22Rv1 (cell line): Measurements from ENCODE around the gene WNT7A.

Source experiments
- H3K27ac ChIP-seq: fragments of 450-650 bp; 2 replicates; pipeline ENCODE4 v1.5.1; 2017
- CTCF ChIP-seq: fragments of 450-650 bp; IDR thresholded peaks from 2 replicates; pipeline ENCODE4 v1.5.1; 2017; ENCODE audit warnings: mild to moderate bottlenecking
- ZFX ChIP-seq: fragments of 450-650 bp; IDR thresholded peaks from 2 replicates; pipeline ENCODE4 v1.6.1; 2017; ENCODE audit warnings: antibody characterized with exemption, borderline replicate concordance

WNT7A gene

GRCh38 chr3:13838421-13838820 lies 41.5 kb downstream of the WNT7A start:
- H3K27ac ChIP-seq = no peak overlapping the region
- no peak for TF ChIP-seq ZFX
- TF ChIP-seq CTCF = no peak

DNA sequence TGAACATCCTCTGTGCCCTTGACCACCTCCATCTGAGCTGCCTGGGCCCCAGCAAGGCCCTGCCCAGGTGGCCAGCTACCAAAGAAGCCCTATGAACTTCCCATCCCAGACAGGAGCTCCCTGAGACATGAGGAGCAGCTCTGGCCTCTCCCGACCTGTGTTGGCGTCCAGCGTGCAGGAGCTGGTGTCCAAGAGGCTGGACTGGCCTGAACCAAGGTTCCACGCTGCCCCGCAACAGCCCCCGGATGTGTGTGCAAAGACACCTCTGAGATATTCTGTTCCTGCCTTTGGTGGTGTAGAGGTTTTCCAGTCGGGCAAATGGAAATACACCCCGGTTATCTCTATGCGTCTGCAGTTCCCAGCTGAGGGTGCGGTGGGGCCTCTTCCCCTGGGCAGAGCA lies 42.1 kb downstream of the WNT7A start:
- H3K27ac ChIP-seq = no peak overlapping the region

DNA sequence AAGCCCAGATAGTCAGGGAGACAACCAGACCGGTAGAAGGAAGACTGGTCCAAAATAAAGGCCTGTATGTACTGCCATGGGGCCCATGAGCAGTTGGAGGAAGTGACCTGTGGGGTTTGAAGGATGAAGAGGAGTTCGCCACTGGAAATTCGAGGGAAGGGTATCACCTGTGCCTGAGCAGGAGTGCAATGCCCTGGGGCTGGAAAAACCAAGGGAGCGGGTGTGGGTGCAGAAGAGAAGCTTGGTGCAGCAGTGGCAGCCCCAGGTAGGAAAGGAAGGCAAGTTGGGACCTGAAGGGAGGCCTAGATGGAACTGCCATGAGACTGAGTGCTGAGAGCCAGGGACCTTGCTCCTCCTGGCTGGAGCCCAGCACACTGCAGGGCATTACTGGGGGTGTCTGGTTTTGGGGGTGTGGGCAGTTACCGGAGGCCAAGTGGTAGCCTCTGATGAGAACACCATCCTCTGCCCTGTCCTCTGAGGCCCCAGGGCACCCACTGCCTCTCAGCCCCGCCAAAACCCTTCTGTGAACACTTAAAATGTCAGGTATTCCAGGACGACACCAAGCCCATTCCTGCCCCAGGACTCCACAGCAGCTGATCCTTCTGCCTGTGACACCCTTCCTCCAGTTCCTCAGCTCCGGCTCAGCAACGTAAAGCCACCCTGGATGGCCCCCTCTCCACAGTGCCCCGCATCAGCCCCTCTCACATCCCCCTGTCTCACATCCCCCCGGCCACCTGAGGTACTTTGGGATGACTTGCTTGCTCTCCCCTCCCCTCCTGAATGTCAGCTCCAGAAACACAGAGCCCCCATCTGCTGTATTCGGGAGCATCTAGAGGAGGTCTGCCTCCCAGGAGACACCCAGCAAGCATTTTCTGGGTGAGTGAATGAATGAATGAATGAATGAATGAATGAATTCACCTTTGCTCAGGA lies 42.9 kb downstream of the WNT7A start:
- TF ChIP-seq ZFX (no peak), CTCF (no peak)
- H3K27ac ChIP-seq = no peak overlapping the region

More for the DNA sequence above, 42.1 kb downstream of the WNT7A start:
- TF ChIP-seq ZFX (no peak), CTCF (no peak)

DNA sequence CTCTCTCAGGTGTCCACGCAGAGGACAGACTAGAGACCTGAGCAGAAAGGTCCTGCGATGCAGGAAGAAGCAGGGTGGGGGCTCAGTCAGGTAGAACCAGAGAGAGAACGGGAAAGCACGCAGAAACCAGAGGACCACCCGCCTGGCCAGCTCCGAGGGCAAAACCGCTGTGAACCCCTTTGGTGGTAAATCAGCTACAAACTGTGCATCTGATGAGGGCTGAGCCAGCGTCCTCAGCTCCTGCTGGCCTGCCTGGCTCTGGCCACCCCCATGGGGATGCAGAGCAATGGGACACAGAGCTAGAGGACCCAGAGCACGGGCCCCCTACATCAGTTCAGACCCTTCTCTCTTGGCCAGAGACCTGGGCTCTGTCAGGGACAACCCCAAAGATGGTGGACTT lies 44.6 kb downstream of the WNT7A start:
- H3K27ac ChIP-seq = no peak overlapping the region
- no peak for TF ChIP-seq ZFX
- TF ChIP-seq CTCF = no peak

DNA sequence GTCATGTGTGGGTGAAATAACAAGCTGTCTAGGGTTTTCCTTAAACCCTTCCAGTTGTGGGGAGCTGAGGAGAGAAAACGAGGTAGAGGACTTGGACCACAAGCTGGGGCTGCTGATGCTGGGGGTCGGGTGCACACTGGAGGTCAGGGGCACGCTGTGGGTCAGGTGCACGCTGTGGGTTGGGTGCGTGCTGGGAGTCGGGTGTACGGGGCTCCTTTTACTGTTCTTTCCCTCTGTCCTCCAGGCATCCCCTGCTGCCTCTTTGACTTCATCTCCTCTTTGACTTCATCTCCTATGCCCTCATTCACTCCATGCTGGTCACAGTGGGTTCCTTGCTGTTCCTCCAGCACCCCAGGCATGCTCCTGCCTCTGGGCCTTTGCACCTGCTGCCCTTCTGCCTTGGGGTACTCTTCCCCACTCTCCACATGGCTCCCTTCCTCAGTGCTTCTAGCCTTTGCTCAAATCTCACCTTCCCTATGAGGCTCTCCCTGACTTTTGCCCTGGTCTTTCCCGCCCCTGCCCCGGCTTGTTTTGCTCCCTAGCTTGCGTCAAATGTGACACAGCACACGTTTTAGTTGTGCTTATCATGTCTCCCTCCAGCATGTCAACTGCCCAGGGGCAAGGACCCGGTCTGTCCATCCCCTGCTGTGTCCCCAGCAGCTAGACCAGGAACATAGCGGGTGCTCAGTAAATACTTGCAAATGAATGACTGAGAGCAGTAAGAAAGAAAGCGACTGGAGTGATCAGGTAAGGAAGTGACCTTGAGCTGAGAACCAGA lies 45.4 kb downstream of the WNT7A start:
- no peak for TF ChIP-seq ZFX
- TF ChIP-seq CTCF = no peak
- no peak overlapping the region for H3K27ac ChIP-seq

DNA sequence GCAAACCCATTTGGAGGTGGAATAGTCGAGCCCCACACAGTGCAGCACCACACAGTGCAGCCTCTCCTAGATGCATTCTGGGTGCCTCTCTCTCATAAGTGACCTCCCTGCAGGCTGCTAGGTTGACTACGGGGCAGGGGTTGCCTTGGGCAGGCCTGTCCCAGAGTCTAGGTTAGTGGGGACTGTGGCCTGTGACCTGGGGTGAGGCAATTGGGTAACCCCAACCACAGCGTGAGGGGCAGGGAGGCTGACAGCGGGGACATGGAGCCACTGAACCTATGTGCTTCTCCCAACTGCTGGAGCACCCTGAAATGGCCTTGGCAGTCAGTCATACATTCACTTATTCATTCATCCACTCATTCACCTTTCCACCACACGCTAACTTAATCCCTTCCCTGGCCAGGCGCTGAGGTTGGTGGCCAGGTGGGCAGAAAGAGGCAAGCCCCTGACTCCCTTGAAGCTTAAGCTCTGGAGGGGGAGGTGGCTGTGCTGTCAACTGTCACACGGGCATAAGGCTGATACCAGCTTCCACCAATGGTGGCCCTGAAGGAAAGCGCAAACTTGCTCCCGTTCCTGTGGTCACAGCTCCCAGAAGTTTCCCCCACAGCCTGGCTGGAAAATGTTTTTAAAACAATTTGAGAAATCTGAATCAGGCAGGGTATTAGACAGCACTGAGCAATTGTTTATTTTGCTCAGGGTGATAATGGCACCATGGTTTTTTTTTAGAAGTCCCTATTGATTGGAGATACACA lies 46.2 kb downstream of the WNT7A start:
- H3K27ac ChIP-seq = no peak overlapping the region
- TF ChIP-seq ZFX (no peak), CTCF (no peak)
